Prostate gland (tissue), 2 donors: Measurements from ENCODE around the gene KRCC1. TPM values are rescaled to one million over a fixed set of nuclear protein-coding genes. Genes with fewer than 3 reads are reported as not detected.

Experiments
- DNase-seq: peaks from one replicate; pipeline ENCODE4 v3.0.0-alpha.2; 2019; ENCODE audit warnings: low spot score
- H3K27ac ChIP-seq, 2 donors: fragments of 200-600 bp; sonication (generic); 2 replicates each; pipeline ENCODE4 v1.5.1; 2017 to 2019
- H3K27me3 ChIP-seq: fragments of 200-600 bp; sonication (generic); replicated peaks from 2 replicates; pipeline ENCODE4 v1.5.1; 2019; ENCODE audit not compliant: insufficient read depth
- H3K36me3 ChIP-seq, 2 donors: fragments of 200-600 bp; sonication (generic); 1 replicate in 1 of 2; 2 replicates in 1 of 2; pipeline versions ENCODE4 v1.5.1 to v1.8.1; 2017 to 2019
- H3K4me1 ChIP-seq: fragments of 200-600 bp; sonication (generic); replicated peaks from 2 replicates; pipeline ENCODE4 v1.5.1; 2019
- H3K4me3 ChIP-seq, 2 donors: fragments of 200-600 bp; sonication (generic); 2 replicates each; pipeline ENCODE4 v1.5.1; 2017 to 2019
- H3K9me3 ChIP-seq: fragments of 200-600 bp; sonication (generic); 2 replicates; pipeline ENCODE4 v1.5.1; 2017
- POLR2A ChIP-seq: fragments of 450-650 bp; IDR thresholded peaks from one replicate; pipeline ENCODE4 v1.6.1; 2016; ENCODE audit warnings: antibody characterized with exemption, mild to moderate bottlenecking
- POLR2AphosphoS5 ChIP-seq: sonication (generic); formaldehyde crosslinking; IDR thresholded peaks from one replicate; pipeline ENCODE4 v1.6.1; 2017; ENCODE audit warnings: antibody characterized with exemption
- WGBS: methylation state at CpG from one replicate; pipeline ENCODE4 v1.1.5; 2018; 5-methylcytosine and 5-hydroxymethylcytosine counted together
- intact Hi-C: fragments of 100-400 bp; cut with DNase I; formaldehyde crosslinking; loops from one replicate; pipeline ENCODE4 v1.14.2; 2022
- total RNA-seq, 2 donors: library from RNA; depleted of rRNA; stranded (reverse); fragments of >200 nt; gene quantifications; one replicate each; pipeline ENCODE4 v1.1.0, GENCODE V29; 2016
- TF ChIP-seq, protein P1 (sequence below), 4 experiments: fragments of 200-600 bp in 2 of 4; fragments of 450-650 bp in 2 of 4; sonication (generic) in 2 of 4; IDR thresholded peaks; 1 replicate in 3 of 4; 2 replicates in 1 of 4; pipeline ENCODE4 v1.5.1; 2016 to 2019; ENCODE audit warnings: antibody characterized with exemption in 4 of 4, mild to moderate bottlenecking in 2 of 4, moderate library complexity in 2 of 4

KRCC1 gene
- total RNA-seq, 2 donors from 2014 or later: 18.7 to 36.6 TPM

GRCh38 chr2:88042476-88042875, 13.1 kb downstream of the KRCC1 start:
- DNase-seq: no peak
- 90% methylated on average over 5 of the region's 5 CpGs for WGBS
- Histone ChIP-seq H3K9me3 (no peaks in the 10 kb centered on the region), H3K27me3 (no peaks in the 10 kb centered on the region), H3K4me1 (no peaks in the 10 kb centered on the region), H3K36me3 (no peaks in the 10 kb centered on the region), H3K4me3 (no peak overlapping the region), H3K27ac (no peak overlapping the region)
- intact Hi-C loops: no loop called here
- TF ChIP-seq POLR2AphosphoS5 (no peak), POLR2A (no peak)
- TF ChIP-seq, protein P1, sequence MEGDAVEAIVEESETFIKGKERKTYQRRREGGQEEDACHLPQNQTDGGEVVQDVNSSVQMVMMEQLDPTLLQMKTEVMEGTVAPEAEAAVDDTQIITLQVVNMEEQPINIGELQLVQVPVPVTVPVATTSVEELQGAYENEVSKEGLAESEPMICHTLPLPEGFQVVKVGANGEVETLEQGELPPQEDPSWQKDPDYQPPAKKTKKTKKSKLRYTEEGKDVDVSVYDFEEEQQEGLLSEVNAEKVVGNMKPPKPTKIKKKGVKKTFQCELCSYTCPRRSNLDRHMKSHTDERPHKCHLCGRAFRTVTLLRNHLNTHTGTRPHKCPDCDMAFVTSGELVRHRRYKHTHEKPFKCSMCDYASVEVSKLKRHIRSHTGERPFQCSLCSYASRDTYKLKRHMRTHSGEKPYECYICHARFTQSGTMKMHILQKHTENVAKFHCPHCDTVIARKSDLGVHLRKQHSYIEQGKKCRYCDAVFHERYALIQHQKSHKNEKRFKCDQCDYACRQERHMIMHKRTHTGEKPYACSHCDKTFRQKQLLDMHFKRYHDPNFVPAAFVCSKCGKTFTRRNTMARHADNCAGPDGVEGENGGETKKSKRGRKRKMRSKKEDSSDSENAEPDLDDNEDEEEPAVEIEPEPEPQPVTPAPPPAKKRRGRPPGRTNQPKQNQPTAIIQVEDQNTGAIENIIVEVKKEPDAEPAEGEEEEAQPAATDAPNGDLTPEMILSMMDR (IDR thresholded peaks at IDR 0.05): no peak

DNA sequence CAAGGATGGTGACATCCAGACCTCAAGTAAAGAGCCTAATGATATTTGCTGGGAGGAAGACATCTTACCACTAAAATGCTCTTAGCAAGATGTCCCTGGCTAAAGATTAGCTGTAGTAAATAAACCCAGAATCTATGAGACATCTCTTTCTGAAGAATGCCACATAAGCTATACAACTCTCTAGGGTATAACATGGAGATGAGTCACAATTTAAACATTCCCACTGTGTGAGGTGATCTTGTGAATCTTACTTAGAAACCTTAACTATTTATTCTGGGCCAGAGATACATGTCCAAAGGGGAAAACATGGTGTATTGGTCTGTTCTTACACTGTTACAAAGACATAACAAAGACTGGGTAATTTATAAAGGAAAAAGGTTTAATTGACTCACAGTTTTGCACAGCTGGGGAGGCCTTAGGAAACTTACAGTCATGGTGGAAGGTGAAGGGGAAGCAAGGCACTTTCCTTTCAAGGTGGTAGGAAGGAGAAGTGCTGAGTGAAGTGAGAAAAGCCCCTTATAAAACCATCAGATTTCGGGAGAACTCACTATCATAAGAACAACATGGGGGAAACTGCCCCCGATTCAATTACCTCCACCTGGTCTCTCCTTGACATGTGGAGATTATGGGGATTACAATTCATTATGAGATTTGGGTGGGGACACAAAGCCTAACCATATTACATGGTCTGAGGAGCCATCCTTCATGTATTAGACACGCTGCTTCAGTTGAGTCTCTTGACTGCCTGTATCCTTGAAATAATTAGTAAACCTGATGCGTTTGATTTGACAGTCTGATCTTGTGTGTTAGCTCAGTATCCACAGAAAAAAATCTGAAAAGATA, 17.1 kb downstream of the KRCC1 start:
- no peaks in the 10 kb centered on the region for H3K9me3 ChIP-seq
- DNase-seq: no peak
- no peak overlapping the region for H3K4me3 ChIP-seq
- intact Hi-C loops: no loop called here
- H3K27me3 ChIP-seq: no peaks in the 10 kb centered on the region
- WGBS: 94% methylated on average over 4 of the region's 4 CpGs
- no peak overlapping the region for H3K27ac ChIP-seq
- H3K36me3 ChIP-seq: no peaks in the 10 kb centered on the region
- no peaks in the 10 kb centered on the region for H3K4me1 ChIP-seq
- no peak for TF ChIP-seq POLR2AphosphoS5
- no peak for TF ChIP-seq POLR2A
- TF ChIP-seq, protein P1 (IDR thresholded peaks at IDR 0.05): no peak

GRCh38 chr2:88036606-88037005, 19.0 kb downstream of the KRCC1 start:
- Histone ChIP-seq H3K36me3 (no peaks in the 10 kb centered on the region), H3K9me3 (no peaks in the 10 kb centered on the region), H3K4me1 (no peaks in the 10 kb centered on the region), H3K27me3 (no peaks in the 10 kb centered on the region), H3K4me3 (no peak overlapping the region), H3K27ac (no peak overlapping the region)
- no peak for TF ChIP-seq POLR2A
- TF ChIP-seq POLR2AphosphoS5: no peak
- TF ChIP-seq, protein P1 (IDR thresholded peaks at IDR 0.05): no peak
- intact Hi-C loops: no loop called here
- no peak for DNase-seq

GRCh38 chr2:88036182-88036581, 19.4 kb downstream of the KRCC1 start:
- intact Hi-C loops: no loop called here
- H3K4me3 ChIP-seq: no peak overlapping the region
- H3K4me1 ChIP-seq: no peaks in the 10 kb centered on the region
- no peaks in the 10 kb centered on the region for H3K27me3 ChIP-seq
- WGBS: 70% methylated on average over 2 of the region's 2 CpGs
- no peaks in the 10 kb centered on the region for H3K9me3 ChIP-seq
- TF ChIP-seq POLR2A (no peak), POLR2AphosphoS5 (no peak)
- TF ChIP-seq, protein P1 (IDR thresholded peaks at IDR 0.05): no peak
- no peak for DNase-seq
- no peak overlapping the region for H3K27ac ChIP-seq
- H3K36me3 ChIP-seq: no peaks in the 10 kb centered on the region
